GDM1 (cell line): ENCODE results near the gene NEDD9.
A peak's percentile ranks its signal among the peaks of the same experiment; 100 is the strongest.

ENCODE experiments used
- DNase-seq: peaks from one replicate; lab custom pipeline; 2025; lab: John Stamatoyannopoulos, UW

The NEDD9 gene

GRCh38 chr6:11217360-11218101 lies 14.9 kb downstream of the NEDD9 start:
- no peak for DNase-seq

- DNase-seq, result no peak
Observed at GRCh38 chr6:11215773-11216172, 16.7 kb downstream of the NEDD9 start.

DNA sequence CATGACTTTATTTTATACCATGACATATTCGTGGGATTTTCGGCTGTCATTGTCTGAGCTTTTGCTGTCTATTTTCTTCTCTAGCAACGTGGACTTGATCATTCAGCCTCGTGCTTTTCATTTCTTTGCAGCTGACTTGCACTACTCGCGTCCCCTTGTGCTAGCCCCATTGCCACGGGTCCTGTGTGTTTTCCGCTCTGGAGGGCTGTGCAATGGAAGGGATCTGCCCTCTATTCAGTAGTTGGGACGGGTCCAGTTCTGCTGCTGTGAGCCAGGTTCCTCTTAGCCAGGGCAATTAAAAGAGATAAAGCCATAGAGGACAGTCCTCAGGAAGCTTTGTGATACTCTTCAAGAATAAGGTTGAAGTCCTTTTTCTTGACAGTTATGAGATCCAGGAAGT lies 17.6 kb downstream of the NEDD9 start:
- DNase-seq, result no peak

GRCh38 chr6:11214084-11214833 lies 18.2 kb downstream of the NEDD9 start:
- no peak for DNase-seq

DNA sequence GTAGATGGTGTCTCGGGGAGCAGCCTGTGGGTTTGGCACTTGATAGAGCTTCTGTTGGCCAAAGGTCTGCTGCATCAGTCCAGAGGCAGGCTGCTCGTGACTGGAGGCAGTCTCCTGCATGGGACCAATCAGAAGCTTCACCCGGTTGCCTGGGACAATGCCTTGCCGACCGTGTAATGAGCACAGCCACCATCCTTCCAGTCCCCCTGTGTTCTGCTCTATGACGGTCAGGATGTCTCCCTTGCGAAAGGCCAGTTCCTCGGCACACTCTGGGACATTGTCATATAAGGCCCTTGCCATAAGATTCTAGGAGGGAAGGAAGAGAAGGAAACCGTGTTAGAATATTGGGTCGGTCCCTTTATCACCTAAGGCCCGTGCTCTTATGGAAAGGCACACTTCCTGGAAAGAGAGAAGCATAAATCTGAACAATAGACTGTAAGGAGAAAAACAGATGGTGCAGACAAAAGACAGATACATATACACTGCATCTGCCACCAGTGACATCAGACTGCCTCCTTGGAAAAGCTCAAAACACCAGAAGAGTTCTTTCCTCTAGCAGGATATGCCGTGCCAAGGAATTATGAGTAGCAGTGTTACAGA lies 18.9 kb downstream of the NEDD9 start:
- no peak for DNase-seq

DNA sequence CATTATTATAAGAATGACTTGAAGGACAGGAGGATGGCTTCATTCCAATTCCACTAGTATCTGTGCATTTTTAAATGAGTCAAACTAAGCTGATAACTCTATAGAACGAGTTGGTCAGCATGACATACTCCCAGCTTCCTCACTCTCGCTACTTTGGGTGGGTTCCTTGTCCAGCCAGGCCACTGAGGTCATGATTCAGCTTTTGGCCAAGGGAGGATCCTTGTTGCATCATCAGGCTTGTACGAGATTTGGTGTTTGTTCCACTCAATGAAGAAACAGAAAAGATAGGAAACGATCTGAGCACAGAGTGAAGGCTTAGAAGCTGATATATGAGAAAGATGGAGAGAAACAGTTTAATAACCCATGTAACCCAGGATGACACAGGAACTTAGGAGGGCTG lies 19.8 kb downstream of the NEDD9 start:
- DNase-seq, result no peak

- no peak for DNase-seq
Observed at GRCh38 chr6:11211254-11211653, 21.2 kb downstream of the NEDD9 start.

DNA sequence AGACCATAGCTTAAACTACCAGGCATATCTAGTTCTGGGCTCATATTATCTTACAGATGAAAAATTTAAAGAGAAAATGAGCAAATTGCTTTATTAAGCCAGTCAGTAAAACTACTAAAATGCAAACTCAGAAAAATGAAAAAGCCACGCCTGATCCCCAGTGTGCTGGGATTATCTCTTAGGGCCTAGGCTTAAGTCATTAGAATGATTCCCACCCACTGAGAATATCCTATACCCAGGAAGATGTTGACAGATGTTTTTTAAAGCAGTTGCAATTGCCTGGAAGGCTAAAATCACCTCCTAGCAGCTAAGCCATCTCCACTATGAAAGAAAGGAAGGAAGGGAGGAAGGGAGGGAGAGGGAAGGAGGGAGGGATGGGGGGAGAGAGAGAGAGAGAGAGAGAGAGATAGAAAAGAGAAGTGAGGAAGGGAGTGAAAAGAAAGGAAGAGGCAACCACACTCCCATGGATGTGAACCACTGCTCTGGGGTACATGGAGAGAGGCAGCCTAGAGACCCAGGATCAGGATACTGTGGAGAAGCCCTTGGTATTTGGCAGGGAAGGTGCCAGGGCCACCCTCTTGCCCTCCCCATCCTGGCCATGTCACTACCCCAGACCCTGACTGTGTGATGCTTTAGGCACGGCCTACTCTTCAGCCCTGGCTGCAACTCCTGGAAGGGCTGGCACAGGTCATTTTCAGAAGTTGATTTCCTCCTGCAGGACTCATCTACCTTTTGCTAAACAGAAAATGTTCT lies 21.9 kb downstream of the NEDD9 start:
- no peak for DNase-seq

DNA sequence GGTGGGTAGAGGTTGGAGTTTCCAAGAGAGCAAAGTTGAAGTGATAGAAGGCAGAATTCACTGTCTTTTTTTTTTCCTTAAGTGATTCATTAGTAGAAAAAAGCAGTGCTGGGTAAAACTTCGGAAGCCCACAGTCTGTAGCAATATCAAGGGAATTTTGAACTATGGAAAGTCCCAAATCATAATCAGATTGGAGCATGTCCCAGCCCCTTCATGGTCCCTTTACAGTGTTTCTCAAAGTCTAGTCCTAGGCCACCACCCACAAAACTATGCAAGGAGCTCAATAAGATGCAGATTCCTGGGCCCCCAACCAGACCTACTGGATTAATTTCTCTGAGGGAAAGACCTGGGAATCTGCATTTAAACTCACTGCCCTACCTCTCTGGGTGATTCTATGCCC lies 22.6 kb downstream of the NEDD9 start:
- DNase-seq, result no peak

DNA sequence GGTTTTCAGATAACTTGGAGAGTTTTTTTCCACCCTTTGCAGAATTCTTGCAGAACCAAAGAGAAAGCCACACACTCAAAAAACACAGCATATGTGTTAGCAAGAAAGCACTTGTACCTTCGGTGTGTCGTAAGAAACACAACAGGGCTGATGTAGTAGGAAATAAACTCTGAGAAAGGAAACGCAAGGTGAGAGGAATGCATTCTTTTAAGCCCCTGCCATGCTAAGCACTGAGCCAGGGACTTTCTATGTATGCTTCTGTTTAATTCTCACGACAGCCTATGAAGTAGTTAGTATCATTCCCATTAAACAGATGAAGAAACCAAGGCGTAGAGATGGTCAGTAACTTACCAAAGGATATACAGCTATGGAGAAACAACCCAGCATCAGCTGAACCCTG lies 23.1 kb downstream of the NEDD9 start:
- DNase-seq, result no peak

- no peak for DNase-seq
Observed at GRCh38 chr6:11208854-11209253, 23.6 kb downstream of the NEDD9 start.

DNA sequence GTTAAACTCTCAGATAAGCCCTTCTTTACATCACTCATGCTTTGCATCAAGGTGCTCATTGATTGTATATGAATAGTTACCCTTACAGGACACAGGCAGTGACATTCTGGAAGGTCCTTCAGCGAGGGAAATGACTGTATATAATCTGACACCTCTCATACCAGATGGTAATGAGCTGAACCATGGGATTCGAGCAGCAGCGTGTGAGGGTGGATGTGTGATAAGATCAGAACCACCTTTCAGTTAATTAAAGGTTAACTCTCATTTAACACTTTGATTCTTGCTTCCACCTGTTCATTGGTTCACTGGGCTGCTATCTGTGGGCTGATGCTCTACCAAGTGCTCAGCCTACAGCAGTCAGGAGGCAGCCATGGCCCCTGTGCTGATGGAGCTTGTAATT lies 24.2 kb downstream of the NEDD9 start:
- no peak for DNase-seq

- peak; percentile 8 for DNase-seq
Observed at GRCh38 chr6:11207199-11207968, 25.1 kb downstream of the NEDD9 start.

DNA sequence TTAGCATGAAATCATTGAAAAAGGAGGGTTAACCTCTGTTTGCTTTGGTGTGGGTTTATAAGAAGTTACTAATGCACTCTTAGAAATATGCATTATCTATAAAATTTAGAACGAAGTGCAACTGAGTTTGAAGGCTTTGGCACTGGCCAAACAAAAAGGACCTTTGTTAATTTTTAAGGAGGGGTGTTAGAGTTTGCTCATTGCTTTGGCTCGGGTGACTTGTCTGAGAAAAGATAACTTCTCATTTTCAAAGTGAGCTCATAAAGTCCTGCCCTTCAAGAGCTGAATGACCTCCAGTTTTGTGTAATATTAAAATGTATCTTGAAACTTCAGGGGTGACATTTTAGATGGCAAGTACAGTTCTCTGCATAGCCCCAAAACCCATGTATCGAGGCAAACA lies 25.9 kb downstream of the NEDD9 start:
- no peak for DNase-seq

DNA sequence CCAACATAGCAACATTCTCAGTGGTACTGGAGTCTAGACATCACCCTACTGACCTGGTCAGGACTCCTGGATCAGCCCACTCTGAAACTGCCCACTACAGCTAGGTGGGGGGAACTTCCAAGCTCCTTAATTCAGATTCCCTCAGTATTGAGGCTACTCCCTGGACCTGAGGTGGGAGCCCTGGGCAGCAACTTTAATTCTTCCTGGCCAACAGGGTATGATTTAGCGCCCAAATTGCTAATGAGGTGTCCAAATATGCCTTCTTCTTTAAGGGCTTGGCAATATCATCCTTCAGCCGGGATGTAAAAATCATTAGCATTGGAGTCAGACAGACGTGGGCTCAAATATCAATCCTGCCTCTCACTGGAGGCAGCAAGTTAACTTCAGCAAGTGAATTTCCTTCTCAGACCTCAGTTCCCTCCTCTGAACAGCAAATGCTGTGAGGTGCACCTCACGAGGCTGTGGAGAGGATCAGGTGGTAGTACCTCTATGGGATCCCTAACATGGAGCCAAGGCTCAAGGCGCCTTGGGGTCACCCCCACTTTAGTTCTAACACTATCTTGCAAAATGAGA lies 27.6 kb downstream of the NEDD9 start:
- DNase-seq, result no peak

GRCh38 chr6:11204005-11204399 lies 28.5 kb downstream of the NEDD9 start:
- DNase-seq, result no peak

GRCh38 chr6:11203306-11204004 lies 29.0 kb downstream of the NEDD9 start:
- no peak for DNase-seq

DNA sequence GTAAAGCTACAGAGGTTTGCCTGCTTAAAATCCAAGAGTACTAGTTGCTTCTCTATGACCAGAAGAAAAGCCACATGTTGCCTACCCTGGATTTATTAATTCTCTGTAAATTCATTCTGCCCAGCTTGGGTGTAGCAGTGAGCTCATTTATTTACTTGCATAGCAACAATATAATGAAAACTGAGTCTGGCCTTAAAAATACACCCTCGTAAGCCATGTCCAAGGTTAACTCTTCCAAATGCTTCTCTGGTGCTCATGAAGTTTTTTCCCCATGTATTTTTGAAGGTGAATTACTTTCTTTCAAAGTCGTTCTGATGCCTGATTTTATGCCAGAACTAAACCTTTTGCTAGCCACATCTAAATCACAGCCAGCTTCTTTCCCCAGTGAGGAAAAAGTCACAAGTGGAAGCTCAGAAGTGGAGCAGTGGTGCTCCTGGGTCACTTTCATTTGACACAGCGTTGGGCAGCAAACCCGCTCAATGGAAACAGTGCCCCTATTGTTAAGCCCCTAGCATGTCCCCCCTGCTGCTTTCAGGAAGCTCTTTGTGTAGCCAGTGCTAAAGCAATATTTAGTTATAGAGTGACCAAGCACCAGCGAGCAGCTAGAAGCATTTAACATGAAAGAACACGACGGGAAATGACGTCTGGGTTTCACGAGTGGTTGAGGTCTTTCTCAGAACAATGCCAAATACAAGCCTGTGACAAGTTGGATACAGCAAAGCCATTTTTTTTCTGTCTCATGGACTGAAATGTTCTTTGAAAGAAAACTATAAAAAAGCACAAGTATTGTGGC lies 29.8 kb downstream of the NEDD9 start:
- no peak for DNase-seq

- no peak for DNase-seq
Observed at GRCh38 chr6:11201772-11202512, 30.5 kb downstream of the NEDD9 start.
